Activated CD8-positive, alpha-beta memory T cell treated with anti-CD3 and anti-CD28 coated beads, Interleukin-2, amount 50 U/mL, for 24 hours (primary cell): ENCODE measurements around the gene JAZF1.

Experiments used
- DNase-seq: peaks from one replicate; pipeline ENCODE4 v3.0.0-alpha.2; 2020; ENCODE audit errors: extremely low read depth

JAZF1 gene

GRCh38 chr7:28106321-28106829, 74.2 kb downstream of the JAZF1 start:
- no peak for DNase-seq

GRCh38 chr7:28105234-28105633, 75.4 kb downstream of the JAZF1 start:
- DNase-seq = no peak

GRCh38 chr7:28104811-28105210, 75.8 kb downstream of the JAZF1 start:
- DNase-seq = no peak

- DNase-seq = no peak
These were observed 76.5 kb downstream of the JAZF1 start for GRCh38 chr7:28104041-28104541.

- DNase-seq = no peak
These were observed 77.8 kb downstream of the JAZF1 start for GRCh38 chr7:28102797-28103196.

- DNase-seq = peak; percentile 18
These were observed 83.9 kb downstream of the JAZF1 start for GRCh38 chr7:28096713-28097112.

GRCh38 chr7:28095231-28095630, 85.4 kb downstream of the JAZF1 start:
- no peak for DNase-seq

GRCh38 chr7:28093623-28094232, 86.9 kb downstream of the JAZF1 start:
- DNase-seq = peak; percentile 12

GRCh38 chr7:28091190-28091589, 89.4 kb downstream of the JAZF1 start:
- DNase-seq = no peak

- no peak for DNase-seq
These were observed 91.5 kb downstream of the JAZF1 start for GRCh38 chr7:28088901-28089714.

- DNase-seq = no peak
These were observed 92.6 kb downstream of the JAZF1 start for GRCh38 chr7:28088032-28088431.

GRCh38 chr7:28086198-28086597, 94.4 kb downstream of the JAZF1 start:
- DNase-seq = no peak

GRCh38 chr7:28083998-28084985, 96.3 kb downstream of the JAZF1 start:
- DNase-seq = no peak

GRCh38 chr7:28083164-28083997, 97.2 kb downstream of the JAZF1 start:
- no peak for DNase-seq

GRCh38 chr7:28082071-28082470, 98.5 kb downstream of the JAZF1 start:
- DNase-seq = no peak

- no peak for DNase-seq
These were observed 99.6 kb downstream of the JAZF1 start for GRCh38 chr7:28081016-28081415.

GRCh38 chr7:28078036-28078901, 102.3 kb downstream of the JAZF1 start:
- DNase-seq = no peak

- no peak for DNase-seq
These were observed 103.0 kb downstream of the JAZF1 start for GRCh38 chr7:28077616-28078015.

- DNase-seq = no peak
These were observed 104.0 kb downstream of the JAZF1 start for GRCh38 chr7:28076423-28077200.
